HG02798 (cell line): ENCODE results near the gene RAB33B.
"Not testable (repeated sequence)": the region's sequence is repeated elsewhere in the genome, so short reads cannot be mapped to it uniquely, and the experiment has no call there.

ENCODE experiments used
- ATAC-seq: cut with Tn5 transposase; IDR thresholded peaks from one replicate; pipeline ENCODE4 v1.9.1; 2021; ENCODE audit warnings: mild to moderate bottlenecking; ENCODE audit not compliant: unreplicated experiment, poor library complexity

Gene RAB33B

GRCh38 chr4:139454111-139455045 is at the start of gene RAB33B:
Gene RAB33B, plus strand, starts transcription at chr4:139454121. Its CDS starts 75 bp downstream, at chr4:139454196.
- ATAC-seq, result no peak

- ATAC-seq, result no peak
Measured at GRCh38 chr4:139410312-139410711, 43.6 kb upstream of the RAB33B start.

GRCh38 chr4:139414671-139415210 is 39.2 kb upstream of the RAB33B start:
- not testable (repeated sequence) for ATAC-seq

GRCh38 chr4:139416073-139416673 is 37.7 kb upstream of the RAB33B start:
- ATAC-seq, result peak; percentile 50

- ATAC-seq, result peak; percentile 72
Measured at GRCh38 chr4:139419388-139419914, 34.5 kb upstream of the RAB33B start.

GRCh38 chr4:139420652-139421051 is 33.3 kb upstream of the RAB33B start:
- no peak for ATAC-seq

GRCh38 chr4:139436122-139436521 is 17.8 kb upstream of the RAB33B start:
- ATAC-seq, result no peak

GRCh38 chr4:139438141-139438540 is 15.8 kb upstream of the RAB33B start:
- no peak for ATAC-seq

GRCh38 chr4:139441029-139441428 is 12.9 kb upstream of the RAB33B start:
- ATAC-seq, result no peak

- ATAC-seq, result no peak
Measured at GRCh38 chr4:139443661-139444060, 10.3 kb upstream of the RAB33B start.

- ATAC-seq, result not testable (repeated sequence)
Measured at GRCh38 chr4:139444881-139445280, 9.0 kb upstream of the RAB33B start.

GRCh38 chr4:139447078-139447477 is 6.8 kb upstream of the RAB33B start:
- ATAC-seq, result not testable (repeated sequence)

GRCh38 chr4:139450586-139450985 is 3.3 kb upstream of the RAB33B start:
- ATAC-seq, result no peak

- no peak for ATAC-seq
Measured at GRCh38 chr4:139451997-139452396, 1.9 kb upstream of the RAB33B start.

- ATAC-seq, result peak; percentile 53
Measured at GRCh38 chr4:139453041-139453370, 915 bp upstream of the RAB33B start.

- peak; percentile 91 for ATAC-seq
Measured at GRCh38 chr4:139453371-139454110, 380 bp upstream of the RAB33B start.

GRCh38 chr4:139455126-139455538 is 1.2 kb downstream of the RAB33B start:
- ATAC-seq, result no peak

- no peak for ATAC-seq
Measured at GRCh38 chr4:139457318-139457717, 3.4 kb downstream of the RAB33B start.

- no peak for ATAC-seq
Measured at GRCh38 chr4:139458543-139458942, 4.6 kb downstream of the RAB33B start.

GRCh38 chr4:139458999-139459398 is 5.1 kb downstream of the RAB33B start:
- ATAC-seq, result no peak
